Lower leg skin (tissue), 4 donors: Measurements from ENCODE around the gene CHGA. TPM values are rescaled to one million over a fixed set of nuclear protein-coding genes. Genes with fewer than 3 reads are reported as not detected.

Experiments
- DNase-seq, 2 donors: peaks; one replicate each; pipeline ENCODE4 v3.0.0-alpha.2; 2019; ENCODE audit warnings: low spot score in 2 of 2
- H3K4me3 ChIP-seq: fragments of 200-600 bp; sonication (generic); 2 replicates; pipeline ENCODE4 v1.5.1; 2017; ENCODE audit warnings: mild to moderate bottlenecking, low read depth; ENCODE audit not compliant: poor library complexity, severe bottlenecking
- CTCF ChIP-seq, 3 donors: fragments of 450-650 bp; IDR thresholded peaks; one replicate each; pipeline ENCODE4 v1.5.1; 2016; ENCODE audit warnings: antibody characterized with exemption in 3 of 3, mild to moderate bottlenecking in 3 of 3, moderate library complexity in 2 of 3
- POLR2A ChIP-seq, 2 donors: fragments of 450-650 bp; IDR thresholded peaks; one replicate each; pipeline ENCODE4 v1.6.1; 2016 to 2017; ENCODE audit warnings: antibody characterized with exemption in 2 of 2, mild to moderate bottlenecking in 1 of 2, moderate library complexity in 1 of 2
- WGBS, 2 donors: methylation state at CpG; one replicate each; pipeline ENCODE4 v1.1.5; 2018; 5-methylcytosine and 5-hydroxymethylcytosine counted together
- intact Hi-C: fragments of 100-400 bp; cut with DNase I; formaldehyde crosslinking; loops from one replicate; pipeline ENCODE4 v1.15.0; 2023; ENCODE audit warnings: low total_unique reads
- total RNA-seq, 4 donors: library from RNA; depleted of rRNA; stranded (reverse); fragments of >200 nt; gene quantifications; one replicate each; pipeline ENCODE4 v1.1.0, GENCODE V29; 2016

CHGA gene
- total RNA-seq, 4 donors from 2014 or later: 0.17 to 1.6 (median 1.5) TPM; not detected in 1

- intact Hi-C loops: no loop called here
- DNase-seq: no peak
- 92 to 93% methylated on average over 5 of the region's 5 CpGs for WGBS, 2 donors
Measured at GRCh38 chr14:92883066-92883465, 39.9 kb upstream of the CHGA start.

GRCh38 chr14:92884410-92884809 is 38.5 kb upstream of the CHGA start:
- TF ChIP-seq CTCF (IDR thresholded peaks at IDR 0.05): no peak
- TF ChIP-seq POLR2A (IDR thresholded peaks at IDR 0.05): no peak
- no peak for DNase-seq
- WGBS, 2 donors: 65 to 67% methylated on average over 3 of the region's 3 CpGs
- intact Hi-C loops: no loop called here
- H3K4me3 ChIP-seq: no peak overlapping the region

More at GRCh38 chr14:92883066-92883465, 39.9 kb upstream of the CHGA start:
- no peak for TF ChIP-seq POLR2A (IDR thresholded peaks at IDR 0.05)
- TF ChIP-seq CTCF (IDR thresholded peaks at IDR 0.05): no peak
- no peak overlapping the region for H3K4me3 ChIP-seq

- 63 to 79% methylated on average over 8 of the region's 8 CpGs for WGBS, 2 donors
- no peak for TF ChIP-seq POLR2A (IDR thresholded peaks at IDR 0.05)
- TF ChIP-seq CTCF (IDR thresholded peaks at IDR 0.05): no peak
- no peak overlapping the region for H3K4me3 ChIP-seq
Measured at GRCh38 chr14:92885279-92886061, 37.5 kb upstream of the CHGA start.

GRCh38 chr14:92886337-92886736 is 36.6 kb upstream of the CHGA start:
- intact Hi-C loops: no loop called here
- WGBS, 2 donors: 58 to 61% methylated on average over 11 of the region's 11 CpGs
- no peak for DNase-seq

More at GRCh38 chr14:92885279-92886061, 37.5 kb upstream of the CHGA start:
- no peak for DNase-seq
- intact Hi-C loops: no loop called here

GRCh38 chr14:92887157-92887556 is 35.8 kb upstream of the CHGA start:
- intact Hi-C loops: no loop called here
- TF ChIP-seq POLR2A (IDR thresholded peaks at IDR 0.05) (no peak), CTCF (IDR thresholded peaks at IDR 0.05) (no peak)
- DNase-seq: no peak
- WGBS, 2 donors: 89 to 100% methylated on average over 1 of the region's 1 CpG
- H3K4me3 ChIP-seq: no peak overlapping the region

More at GRCh38 chr14:92886337-92886736, 36.6 kb upstream of the CHGA start:
- TF ChIP-seq CTCF (IDR thresholded peaks at IDR 0.05): no peak
- TF ChIP-seq POLR2A (IDR thresholded peaks at IDR 0.05): no peak
- no peak overlapping the region for H3K4me3 ChIP-seq
